ENCODE measurements around the gene ITGA2. TPM values are rescaled to one million over a fixed set of nuclear protein-coding genes. Genes with fewer than 3 reads are reported as not detected.

The ITGA2 gene
- total RNA-seq, 4 donors from 2014 or later: 0.07 to 0.41 (median 0.24) TPM

- TF ChIP-seq POLR2A (IDR thresholded peaks at IDR 0.05) (no peak), CTCF (IDR thresholded peaks at IDR 0.05 in 4 of 5, conservative IDR thresholded peaks at IDR 0.05 in 1 of 5) (no peak)
- Histone ChIP-seq H3K27me3 (no peaks in the 10 kb centered on the region), H3K4me1 (no peaks in the 10 kb centered on the region), H3K36me3 (no peaks in the 10 kb centered on the region), H3K9me3 (no peaks in the 10 kb centered on the region), H3K27ac (no peak overlapping the region), H3K4me3 (no peak overlapping the region)
- intact Hi-C loops (cut with DNase I; ENCODE audit: low total_unique reads): no loop called here
- in situ Hi-C loops (cut with MboI; ENCODE audit: low sequenced_read_pairs in 4 of 4): no loop called here
- DNase-seq (no peak), ATAC-seq (no peak)
These were observed 38.8 kb downstream of the ITGA2 start for GRCh38 chr5:53027913-53028312.

GRCh38 chr5:53029608-53030007, 40.5 kb downstream of the ITGA2 start:
- no peaks in the 10 kb centered on the region for H3K9me3 ChIP-seq
- H3K27ac ChIP-seq: no peak overlapping the region
- no peak for TF ChIP-seq POLR2A (IDR thresholded peaks at IDR 0.05)
- TF ChIP-seq CTCF (IDR thresholded peaks at IDR 0.05 in 4 of 5, conservative IDR thresholded peaks at IDR 0.05 in 1 of 5): no peak
- DNase-seq: no peak
- no peak for ATAC-seq
- H3K36me3 ChIP-seq: no peaks in the 10 kb centered on the region
- H3K4me3 ChIP-seq: no peak overlapping the region
- in situ Hi-C loops (cut with MboI; ENCODE audit: low sequenced_read_pairs in 4 of 4): no loop called here
- intact Hi-C loops (cut with DNase I; ENCODE audit: low total_unique reads): no loop called here
- H3K4me1 ChIP-seq: no peaks in the 10 kb centered on the region
- H3K27me3 ChIP-seq: no peaks in the 10 kb centered on the region

- intact Hi-C loops (cut with DNase I; ENCODE audit: low total_unique reads): no loop called here
- DNase-seq (no peak), ATAC-seq (no peak)
- no peak overlapping the region for H3K4me3 ChIP-seq
- no peaks in the 10 kb centered on the region for H3K9me3 ChIP-seq
- TF ChIP-seq CTCF (IDR thresholded peaks at IDR 0.05 in 4 of 5, conservative IDR thresholded peaks at IDR 0.05 in 1 of 5) (no peak), POLR2A (IDR thresholded peaks at IDR 0.05) (no peak)
- H3K4me1 ChIP-seq: no peaks in the 10 kb centered on the region
- in situ Hi-C loops (cut with MboI; ENCODE audit: low sequenced_read_pairs in 4 of 4): no loop called here
- H3K27ac ChIP-seq: no peak overlapping the region
- no peaks in the 10 kb centered on the region for H3K27me3 ChIP-seq
- H3K36me3 ChIP-seq: no peaks in the 10 kb centered on the region
These were observed 41.7 kb downstream of the ITGA2 start for GRCh38 chr5:53030893-53031292.

GRCh38 chr5:53031695-53032096, 42.5 kb downstream of the ITGA2 start:
- Histone ChIP-seq H3K4me1 (no peaks in the 10 kb centered on the region), H3K27ac (no peak overlapping the region), H3K36me3 (no peaks in the 10 kb centered on the region), H3K4me3 (no peak overlapping the region), H3K27me3 (no peaks in the 10 kb centered on the region), H3K9me3 (no peaks in the 10 kb centered on the region)
- intact Hi-C loops (cut with DNase I; ENCODE audit: low total_unique reads) (no loop called here), in situ Hi-C loops (cut with MboI; ENCODE audit: low sequenced_read_pairs in 4 of 4) (no loop called here)
- no peak for DNase-seq
- no peak for ATAC-seq
- no peak for TF ChIP-seq CTCF (IDR thresholded peaks at IDR 0.05 in 4 of 5, conservative IDR thresholded peaks at IDR 0.05 in 1 of 5)
- no peak for TF ChIP-seq POLR2A (IDR thresholded peaks at IDR 0.05)

- H3K27ac ChIP-seq: no peak overlapping the region
- no peaks in the 10 kb centered on the region for H3K9me3 ChIP-seq
- H3K4me1 ChIP-seq: no peaks in the 10 kb centered on the region
- DNase-seq (no peak), ATAC-seq (no peak)
- H3K27me3 ChIP-seq: no peaks in the 10 kb centered on the region
- no peaks in the 10 kb centered on the region for H3K36me3 ChIP-seq
- H3K4me3 ChIP-seq: no peak overlapping the region
- in situ Hi-C loops (cut with MboI; ENCODE audit: low sequenced_read_pairs in 4 of 4) (no loop called here), intact Hi-C loops (cut with DNase I; ENCODE audit: low total_unique reads) (no loop called here)
- TF ChIP-seq POLR2A (IDR thresholded peaks at IDR 0.05) (no peak), CTCF (IDR thresholded peaks at IDR 0.05 in 4 of 5, conservative IDR thresholded peaks at IDR 0.05 in 1 of 5) (no peak)
These were observed 43.0 kb downstream of the ITGA2 start for GRCh38 chr5:53032188-53032587.
